HepG2 (cell line): ENCODE results near the gene ESRRB. TPM values are rescaled to one million over a fixed set of nuclear protein-coding genes. Genes with fewer than 3 reads are reported as not detected.

Source experiments
- ADNP ChIP-seq: sonication (generic); formaldehyde crosslinking; IDR thresholded peaks from 2 replicates; pipeline ENCODE4 v1.4.0; 2020; ENCODE audit warnings: missing genetic modification reagents
- ARNT2 ChIP-seq: sonication (generic); formaldehyde crosslinking; IDR thresholded peaks from 2 replicates; pipeline ENCODE4 v1.8.0; 2022; ENCODE audit warnings: mild to moderate bottlenecking, low read depth, missing genetic modification reagents, moderate library complexity
- FOSL1 ChIP-seq: sonication (generic); formaldehyde crosslinking; IDR thresholded peaks from 2 replicates; pipeline ENCODE4 v1.9.0; 2021; ENCODE audit warnings: missing genetic modification reagents, borderline replicate concordance
- LCORL ChIP-seq, 2 experiments: fragments of 450-650 bp in 1 of 2; sonication (generic) in 1 of 2; formaldehyde crosslinking in 1 of 2; IDR thresholded peaks; 2 replicates each; pipeline versions ENCODE4 v1.5.0 to v1.6.1; 2017 to 2020; ENCODE audit warnings: antibody characterized with exemption in 1 of 2, missing genetic modification reagents in 1 of 2
- MED13 ChIP-seq: sonication (generic); formaldehyde crosslinking; IDR thresholded peaks from 2 replicates; pipeline ENCODE4 v1.5.0; 2020; ENCODE audit warnings: missing genetic modification reagents
- PRDM10 ChIP-seq: sonication (generic); formaldehyde crosslinking; IDR thresholded peaks from 2 replicates; pipeline ENCODE4 v1.4.0; 2020; ENCODE audit warnings: low read depth, missing genetic modification reagents
- PTBP1 ChIP-seq: fragments of 200-400 bp; formaldehyde crosslinking; IDR thresholded peaks from 2 replicates; pipeline ENCODE4 v1.6.1; 2018; ENCODE audit warnings: low read length, low read depth; ENCODE audit not compliant: poor library complexity, severe bottlenecking
- RFX3 ChIP-seq: IDR thresholded peaks from 2 replicates; pipeline ENCODE4 v1.6.1; 2016; ENCODE audit warnings: missing biosample characterization, missing genetic modification reagents
- SMAD1 ChIP-seq: sonication (generic); formaldehyde crosslinking; IDR thresholded peaks from 2 replicates; pipeline ENCODE4 v1.4.0; 2020; ENCODE audit warnings: missing genetic modification reagents, low read depth, mild to moderate bottlenecking, borderline replicate concordance
- SOX13 ChIP-seq, 3 experiments: fragments of 450-650 bp in 1 of 3; sonication (generic) in 1 of 3; formaldehyde crosslinking in 1 of 3; IDR thresholded peaks in 2 of 3; conservative IDR thresholded peaks in 1 of 3; 2 replicates each; pipeline versions ENCODE4 v1.5.0 to v1.6.1; 2016 to 2020; ENCODE audit warnings: antibody characterized with exemption in 1 of 3, mild to moderate bottlenecking in 1 of 3, missing compliant biosample characterization in 1 of 3, missing genetic modification reagents in 1 of 3, moderate library complexity in 1 of 3
- ZBTB2 ChIP-seq: sonication (generic); formaldehyde crosslinking; IDR thresholded peaks from 2 replicates; pipeline ENCODE4 v1.8.0; 2022; ENCODE audit warnings: low read depth, missing genetic modification reagents
- ZBTB33 ChIP-seq: sonication (generic); formaldehyde crosslinking; IDR thresholded peaks from 2 replicates; pipeline ENCODE4 v1.4.0; 2020; ENCODE audit warnings: missing genetic modification reagents
- ZFP62 ChIP-seq: sonication (generic); formaldehyde crosslinking; IDR thresholded peaks from 2 replicates; pipeline ENCODE4 v1.4.0; 2020; ENCODE audit warnings: missing genetic modification reagents
- ZNF138 ChIP-seq: sonication (generic); formaldehyde crosslinking; IDR thresholded peaks from 2 replicates; pipeline ENCODE4 v1.5.0; 2020; ENCODE audit warnings: mild to moderate bottlenecking, low read depth, missing genetic modification reagents
- ZNF546 ChIP-seq: sonication (generic); formaldehyde crosslinking; conservative IDR thresholded peaks from 2 replicates; pipeline ENCODE4 v1.8.1; 2023; ENCODE audit warnings: mild to moderate bottlenecking, missing genetic modification reagents
- ZNF766 ChIP-seq: sonication (generic); formaldehyde crosslinking; IDR thresholded peaks from 2 replicates; pipeline ENCODE4 v1.5.0; 2020; ENCODE audit warnings: missing genetic modification reagents, borderline replicate concordance
- ZSCAN22 ChIP-seq: sonication (generic); formaldehyde crosslinking; IDR thresholded peaks from 2 replicates; pipeline ENCODE4 v1.4.0; 2020; ENCODE audit warnings: mild to moderate bottlenecking, missing genetic modification reagents
- polyA plus RNA-seq, 8 experiments: library from polyadenylated mRNA; depleted of rRNA in 3 of 8; stranded (reverse) in 7 of 8; unstranded in 1 of 8; fragments of >200 nt; fragmentation: Illumina TruSeq in 4 of 8; extraction: Trizol in 4 of 8; gene quantifications; 2 replicates each; pipeline versions ENCODE4 v1.2.1 to v1.2.3, GENCODE V29; 2011 to 2016; ENCODE audit warnings: low read depth in 4 of 8, missing spikeins in 1 of 8, mixed read lengths in 1 of 8; ENCODE audit not compliant: insufficient read depth in 1 of 8
- total RNA-seq, 5 experiments: library from RNA; depleted of rRNA; stranded (reverse); fragments of >200 nt; fragmentation: Illumina TruSeq; extraction: Trizol; gene quantifications; 2 replicates each; pipeline ENCODE4 v1.2.3, GENCODE V29; 2016; ENCODE audit warnings: low read depth in 1 of 5
- TF ChIP-seq, protein P1 (sequence below): sonication (generic); formaldehyde crosslinking; IDR thresholded peaks from 2 replicates; pipeline ENCODE4 v1.8.1; 2023; ENCODE audit warnings: mild to moderate bottlenecking, missing genetic modification reagents

Gene ESRRB
- total and polyA plus RNA-seq, 2 of the 13 experiments (the other 11 are each of a cell fraction or from before 2014, with no cell fraction given): 0.04 to 0.33 TPM

- TF ChIP-seq PRDM10 (no peak), FOSL1 (CRISPR knock-in tag) (no peak), PTBP1 (no peak), ARNT2 (no peak), ADNP (CRISPR knock-in tag) (no peak), ZSCAN22 (CRISPR knock-in tag) (no peak), RFX3 (no peak), ZNF766 (no peak), ZFP62 (CRISPR knock-in tag) (no peak), MED13 (CRISPR knock-in tag) (no peak), ZNF546 (no peak), ZBTB2 (CRISPR knock-in tag) (no peak), SMAD1 (peak; percentile 52; the same call in 1 of the 2 replicates), ZBTB33 (CRISPR knock-in tag) (no peak), LCORL (IDR thresholded peaks at IDR 0.05) (no peak), LCORL (CRISPR knock-in tag; IDR thresholded peaks at IDR 0.05) (peak; percentile 80), SOX13 (IDR thresholded peaks at IDR 0.05) (no peak), SOX13 (CRISPR knock-in tag; conservative IDR thresholded peaks at IDR 0.05 in 1 of 2, IDR thresholded peaks at IDR 0.05 in 1 of 2) (peak in 1 of 2 experiments; percentile 46; a peak in 1 of 4 replicates), ZNF138 (no peak)
- TF ChIP-seq, protein P1, sequence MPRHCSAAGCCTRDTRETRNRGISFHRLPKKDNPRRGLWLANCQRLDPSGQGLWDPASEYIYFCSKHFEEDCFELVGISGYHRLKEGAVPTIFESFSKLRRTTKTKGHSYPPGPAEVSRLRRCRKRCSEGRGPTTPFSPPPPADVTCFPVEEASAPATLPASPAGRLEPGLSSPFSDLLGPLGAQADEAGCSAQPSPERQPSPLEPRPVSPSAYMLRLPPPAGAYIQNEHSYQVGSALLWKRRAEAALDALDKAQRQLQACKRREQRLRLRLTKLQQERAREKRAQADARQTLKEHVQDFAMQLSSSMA (CRISPR knock-in tag): no peak
These were observed 23.2 kb upstream of the ESRRB start (continued) for GRCh38 chr14:76352639-76353281.
